ENCODE data around the gene SLC22A17. TPM values are rescaled to one million over a fixed set of nuclear protein-coding genes. Genes with fewer than 3 reads are reported as not detected.

Gene SLC22A17
- total RNA-seq, 1 experiment from 2014 or later = not detected

GRCh38 chr14:23320584-23321571 lies 31.8 kb downstream of the SLC22A17 start, which contains the start of gene PABPN1:
TSS of gene PABPN1 (plus strand) at chr14:23321457. CDS start at chr14:23321470, 13 bp downstream.
- intact Hi-C loops (cut with micrococcal nuclease; ENCODE audit: unreplicated experiment) = loop anchor here (1.0 to 5.0 kb wide), 2 partner anchors 15 to 146 kb away; partner anchors contain the start of genes BCL2L2 and NGDN
- Histone ChIP-seq H3K9me3 (ENCODE audit: insufficient read depth, low read depth) (no peaks in the 10 kb centered on the region), H3K4me2 (peak within 1 kb of the TSS; percentile 90), H3K27ac (peak within 1 kb of the TSS; percentile 68), H3K4me1 (replicated peaks; ENCODE audit: insufficient read depth) (peaks cover 15% of the 10 kb centered on the region), H2AFZ (peak within 1 kb of the TSS; percentile 78), H3K27me3 (ENCODE audit: insufficient read depth, low read depth) (no peaks in the 10 kb centered on the region), H4K20me1 (ENCODE audit: insufficient read depth) (no peaks in the 10 kb centered on the region), H3K4me3 (peak within 1 kb of the TSS; percentile 98), H3F3A (ENCODE audit: insufficient read depth, low read depth) (peaks cover 10% of the 10 kb centered on the region; the same call in 1 of the 2 replicates), H3K79me2 (ENCODE audit: low read depth) (peaks cover 24% of the 10 kb centered on the region), H3K9me2 (ENCODE audit: insufficient read depth) (no peaks in the 10 kb centered on the region), H3K36me3 (ENCODE audit: low read depth) (peaks cover 20% of the 10 kb centered on the region; the same call in 1 of the 2 replicates)
- TF ChIP-seq EZH2 (IDR thresholded peaks at IDR 0.05; ENCODE audit: low read depth) = no peak
- TF ChIP-seq CTCF (conservative IDR thresholded peaks at IDR 0.05) = no peak
- DNase-seq = peak; percentile 95 to 98
- ChIA-PET POLR2A (ENCODE audit: unreplicated experiment) (interaction anchor here (0.6 to 1.1 kb wide), 6 partner anchors 14 to 1111 kb away, joined by 3 to 11 read pairs (median 4); partner anchors contain the start of genes ACIN1, BCL2L2 and C14orf119), CTCF (interaction anchor here (0.5 to 0.7 kb wide), 6 partner anchors 60 to 429 kb away, joined by 3 to 7 read pairs (median 5); no protein-coding TSS in a partner anchor)
- BruUV-seq (replicated peaks) = TSS peak; percentile 92

GRCh38 chr14:23319746-23320583 lies 32.7 kb downstream of the SLC22A17 start:
- Histone ChIP-seq H3K36me3 (ENCODE audit: low read depth) (peaks cover 20% of the 10 kb centered on the region; the same call in 1 of the 2 replicates), H3K4me1 (replicated peaks; ENCODE audit: insufficient read depth) (peaks cover 15% of the 10 kb centered on the region), H3K4me2 (peak overlapping the region; percentile 68), H3K9me3 (ENCODE audit: insufficient read depth, low read depth) (no peaks in the 10 kb centered on the region), H3K79me2 (ENCODE audit: low read depth) (peaks cover 24% of the 10 kb centered on the region), H3K27ac (peak overlapping the region; percentile 68), H3F3A (ENCODE audit: insufficient read depth, low read depth) (peaks cover 7% of the 10 kb centered on the region; the same call in 1 of the 2 replicates), H3K4me3 (peak overlapping the region; percentile 50; the same call in 1 of the 2 replicates), H3K9me2 (ENCODE audit: insufficient read depth) (no peaks in the 10 kb centered on the region), H2AFZ (peak overlapping the region; percentile 78; the same call in 1 of the 2 replicates), H3K27me3 (ENCODE audit: insufficient read depth, low read depth) (no peaks in the 10 kb centered on the region), H4K20me1 (ENCODE audit: insufficient read depth) (no peaks in the 10 kb centered on the region)
- intact Hi-C loops (cut with micrococcal nuclease; ENCODE audit: unreplicated experiment) = loop anchor here (1.0 to 5.0 kb wide), 2 partner anchors 14 to 147 kb away; partner anchors contain the start of genes BCL2L2 and NGDN
- POLR2A ChIA-PET (ENCODE audit: unreplicated experiment) = interaction anchor here (1.1 kb wide), 1 partner anchor 224 kb away, joined by 4 read pairs; the partner anchor contains the start of genes ACIN1 and C14orf119
- CTCF ChIA-PET = interaction anchor here (0.6 kb wide), 2 partner anchors 392 to 1737 kb away, joined by 6 to 10 read pairs; no protein-coding TSS in a partner anchor
- TF ChIP-seq CTCF (conservative IDR thresholded peaks at IDR 0.05) (no peak), EZH2 (IDR thresholded peaks at IDR 0.05; ENCODE audit: low read depth) (no peak)
- no peak for DNase-seq
- no TSS peak for BruUV-seq (replicated peaks)
